Neural cell (in vitro differentiated cells): Measurements from ENCODE around the gene MME.

Experiments used
- CTCF ChIP-seq: fragments of 450-650 bp; IDR thresholded peaks from 2 replicates; pipeline ENCODE4 v1.5.1; 2014; ENCODE audit warnings: antibody characterized with exemption, mild to moderate bottlenecking, moderate library complexity; ENCODE audit not compliant: poor library complexity, severe bottlenecking
- EP300 ChIP-seq: fragments of 450-650 bp; conservative IDR thresholded peaks from 2 replicates; pipeline ENCODE4 v1.6.1; 2014; ENCODE audit warnings: antibody characterized with exemption, mild to moderate bottlenecking, moderate library complexity; ENCODE audit not compliant: poor library complexity, severe bottlenecking
- EZH2 ChIP-seq: fragments of 200-600, 300-800 bp; shearing (Covaris generic), sonication (generic); IDR thresholded peaks from 2 replicates; pipeline ENCODE4 v1.6.1; 2014; ENCODE audit warnings: antibody characterized with exemption, low read length, borderline replicate concordance, mild to moderate bottlenecking; ENCODE audit not compliant: insufficient read depth, poor library complexity, severe bottlenecking
- REST ChIP-seq: IDR thresholded peaks from 2 replicates; pipeline ENCODE4 v1.6.1; 2012; ENCODE audit warnings: borderline replicate concordance
- SMC3 ChIP-seq: fragments of 450-650 bp; conservative IDR thresholded peaks from 2 replicates; pipeline ENCODE4 v1.6.1; 2014; ENCODE audit warnings: antibody characterized with exemption, mild to moderate bottlenecking, moderate library complexity; ENCODE audit not compliant: poor library complexity
- TAF1 ChIP-seq: IDR thresholded peaks from 2 replicates; pipeline ENCODE4 v1.6.1; 2012; ENCODE audit warnings: low read depth

- TF ChIP-seq CTCF (no peak), REST (no peak), TAF1 (no peak), EZH2 (no peak), EP300 (no peak), SMC3 (no peak)
Observed at GRCh38 chr3:155031186-155031585, 48.9 kb upstream of the MME start.
